ENCODE results near the gene CPVL. TPM values are rescaled to one million over a fixed set of nuclear protein-coding genes. Genes with fewer than 3 reads are reported as not detected.
A peak's percentile ranks its signal among the peaks of the same experiment; 100 is the strongest.

CPVL gene
- total RNA-seq, 1 donor from 2014 or later: 22.2 TPM

- peak overlapping the region; percentile 43 for H3K4me3 ChIP-seq (ENCODE audit: insufficient read depth, low read depth, low read length)
- peaks cover 8% of the 10 kb centered on the region for H3K9me3 Mint-ChIP-seq (ENCODE audit: unreplicated experiment)
- FAIRE-seq (no peak), DNase-seq (ENCODE audit: low read depth) (no peak)
- TF ChIP-seq EZH2 (IDR thresholded peaks at IDR 0.05; ENCODE audit: insufficient read depth, low read length): peak; percentile 96
- TF ChIP-seq, protein P1, sequence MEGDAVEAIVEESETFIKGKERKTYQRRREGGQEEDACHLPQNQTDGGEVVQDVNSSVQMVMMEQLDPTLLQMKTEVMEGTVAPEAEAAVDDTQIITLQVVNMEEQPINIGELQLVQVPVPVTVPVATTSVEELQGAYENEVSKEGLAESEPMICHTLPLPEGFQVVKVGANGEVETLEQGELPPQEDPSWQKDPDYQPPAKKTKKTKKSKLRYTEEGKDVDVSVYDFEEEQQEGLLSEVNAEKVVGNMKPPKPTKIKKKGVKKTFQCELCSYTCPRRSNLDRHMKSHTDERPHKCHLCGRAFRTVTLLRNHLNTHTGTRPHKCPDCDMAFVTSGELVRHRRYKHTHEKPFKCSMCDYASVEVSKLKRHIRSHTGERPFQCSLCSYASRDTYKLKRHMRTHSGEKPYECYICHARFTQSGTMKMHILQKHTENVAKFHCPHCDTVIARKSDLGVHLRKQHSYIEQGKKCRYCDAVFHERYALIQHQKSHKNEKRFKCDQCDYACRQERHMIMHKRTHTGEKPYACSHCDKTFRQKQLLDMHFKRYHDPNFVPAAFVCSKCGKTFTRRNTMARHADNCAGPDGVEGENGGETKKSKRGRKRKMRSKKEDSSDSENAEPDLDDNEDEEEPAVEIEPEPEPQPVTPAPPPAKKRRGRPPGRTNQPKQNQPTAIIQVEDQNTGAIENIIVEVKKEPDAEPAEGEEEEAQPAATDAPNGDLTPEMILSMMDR (IDR thresholded peaks at IDR 0.05; ENCODE audit: insufficient read depth, low read depth, low read length): peak; percentile 44
- H3K4me2 ChIP-seq (ENCODE audit: low read length): peak overlapping the region; percentile 84
- peaks cover 28% of the 10 kb centered on the region for H3K27me3 ChIP-seq (ENCODE audit: insufficient read depth, low read length)
- H3K27ac ChIP-seq (ENCODE audit: low read depth, low read length): no peak overlapping the region
- peaks cover 6% of the 10 kb centered on the region for H3K4me1 Mint-ChIP-seq (ENCODE audit: low read depth, unreplicated experiment)
- H3K27ac Mint-ChIP-seq (ENCODE audit: unreplicated experiment): no peak overlapping the region
- no peaks in the 10 kb centered on the region for H3K36me3 Mint-ChIP-seq (ENCODE audit: low read depth, unreplicated experiment)
- peaks cover 23% of the 10 kb centered on the region for H3K4me1 ChIP-seq (ENCODE audit: insufficient read depth, low read length)
- peaks cover 44% of the 10 kb centered on the region for H3K27me3 Mint-ChIP-seq (ENCODE audit: low read depth, unreplicated experiment)
- H2AFZ ChIP-seq (ENCODE audit: low read depth, low read length): peak overlapping the region; percentile 74
- no peak overlapping the region for H3K9ac ChIP-seq (ENCODE audit: low read length)
- H3K9me3 ChIP-seq (ENCODE audit: insufficient read depth, low read depth, low read length): no peaks in the 10 kb centered on the region
- H3K4me3 Mint-ChIP-seq (ENCODE audit: unreplicated experiment): peak overlapping the region; percentile 34
- H3K79me2 ChIP-seq (ENCODE audit: insufficient read depth, low read length): no peaks in the 10 kb centered on the region
- no peaks in the 10 kb centered on the region for H3K36me3 ChIP-seq (ENCODE audit: insufficient read depth, low read length)
- H4K20me1 ChIP-seq (ENCODE audit: insufficient read depth, low read length): no peaks in the 10 kb centered on the region
Measured at GRCh38 chr7:28955718-28956607, 190.4 kb downstream of the CPVL start.

DNA sequence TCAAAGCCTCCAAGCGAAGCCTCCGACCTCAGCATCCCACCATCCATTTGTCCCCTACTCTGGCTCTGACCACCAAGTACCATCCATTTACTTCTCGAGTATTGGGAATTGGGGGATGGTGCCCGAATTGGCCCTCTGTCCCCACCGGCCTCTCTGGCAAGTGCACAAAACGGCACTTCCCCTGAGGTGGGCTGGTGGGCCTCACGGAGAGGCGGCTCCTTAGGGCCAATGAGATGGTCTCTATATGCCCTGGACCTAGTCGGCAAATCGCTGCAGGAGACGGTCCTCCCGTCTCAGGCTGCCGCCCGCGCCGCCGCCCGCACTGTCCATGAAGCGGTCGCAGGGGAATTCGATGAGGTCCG, 191.0 kb downstream of the CPVL start:
- Histone ChIP-seq H3K27me3 (ENCODE audit: insufficient read depth, low read length) (peaks cover 28% of the 10 kb centered on the region), H3K4me2 (ENCODE audit: low read length) (peak overlapping the region; percentile 84), H3K36me3 (ENCODE audit: insufficient read depth, low read length) (no peaks in the 10 kb centered on the region), H3K27ac (ENCODE audit: low read depth, low read length) (no peak overlapping the region), H3K9me3 (ENCODE audit: insufficient read depth, low read depth, low read length) (no peaks in the 10 kb centered on the region), H3K4me1 (ENCODE audit: insufficient read depth, low read length) (peaks cover 23% of the 10 kb centered on the region), H3K4me3 (ENCODE audit: insufficient read depth, low read depth, low read length) (no peak overlapping the region), H2AFZ (ENCODE audit: low read depth, low read length) (peak overlapping the region; percentile 74), H4K20me1 (ENCODE audit: insufficient read depth, low read length) (no peaks in the 10 kb centered on the region), H3K79me2 (ENCODE audit: insufficient read depth, low read length) (no peaks in the 10 kb centered on the region), H3K9ac (ENCODE audit: low read length) (no peak overlapping the region)
- H3K4me3 Mint-ChIP-seq (ENCODE audit: unreplicated experiment): peak overlapping the region; percentile 34
- DNase-seq (ENCODE audit: low read depth) (no peak), FAIRE-seq (no peak)
- peaks cover 6% of the 10 kb centered on the region for H3K4me1 Mint-ChIP-seq (ENCODE audit: low read depth, unreplicated experiment)
- peaks cover 42% of the 10 kb centered on the region for H3K27me3 Mint-ChIP-seq (ENCODE audit: low read depth, unreplicated experiment)
- H3K27ac Mint-ChIP-seq (ENCODE audit: unreplicated experiment): no peak overlapping the region
- TF ChIP-seq, protein P1 (IDR thresholded peaks at IDR 0.05; ENCODE audit: insufficient read depth, low read depth, low read length): no peak
- no peak for TF ChIP-seq EZH2 (IDR thresholded peaks at IDR 0.05; ENCODE audit: insufficient read depth, low read length)
- peaks cover 8% of the 10 kb centered on the region for H3K9me3 Mint-ChIP-seq (ENCODE audit: unreplicated experiment)
- H3K36me3 Mint-ChIP-seq (ENCODE audit: low read depth, unreplicated experiment): no peaks in the 10 kb centered on the region

GRCh38 chr7:28954946-28955345, 191.4 kb downstream of the CPVL start:
- peaks cover 23% of the 10 kb centered on the region for H3K4me1 ChIP-seq (ENCODE audit: insufficient read depth, low read length)
- FAIRE-seq: no peak
- peaks cover 28% of the 10 kb centered on the region for H3K27me3 ChIP-seq (ENCODE audit: insufficient read depth, low read length)
- H3K4me2 ChIP-seq (ENCODE audit: low read length): peak overlapping the region; percentile 84
- Mint-ChIP-seq H3K36me3 (ENCODE audit: low read depth, unreplicated experiment) (no peaks in the 10 kb centered on the region), H3K27ac (ENCODE audit: unreplicated experiment) (no peak overlapping the region), H3K4me3 (ENCODE audit: unreplicated experiment) (peak overlapping the region; percentile 34), H3K9me3 (ENCODE audit: unreplicated experiment) (peaks cover 5% of the 10 kb centered on the region), H3K4me1 (ENCODE audit: low read depth, unreplicated experiment) (peaks cover 6% of the 10 kb centered on the region), H3K27me3 (ENCODE audit: low read depth, unreplicated experiment) (peaks cover 40% of the 10 kb centered on the region)
- DNase-seq (ENCODE audit: low read depth): no peak
- H3K9me3 ChIP-seq (ENCODE audit: insufficient read depth, low read depth, low read length): no peaks in the 10 kb centered on the region
- H3K36me3 ChIP-seq (ENCODE audit: insufficient read depth, low read length): no peaks in the 10 kb centered on the region
- H3K79me2 ChIP-seq (ENCODE audit: insufficient read depth, low read length): no peaks in the 10 kb centered on the region
- H4K20me1 ChIP-seq (ENCODE audit: insufficient read depth, low read length): no peaks in the 10 kb centered on the region
- H3K9ac ChIP-seq (ENCODE audit: low read length): no peak overlapping the region
- no peak overlapping the region for H3K27ac ChIP-seq (ENCODE audit: low read depth, low read length)
- H2AFZ ChIP-seq (ENCODE audit: low read depth, low read length): no peak overlapping the region
- TF ChIP-seq, protein P1 (IDR thresholded peaks at IDR 0.05; ENCODE audit: insufficient read depth, low read depth, low read length): no peak
- TF ChIP-seq EZH2 (IDR thresholded peaks at IDR 0.05; ENCODE audit: insufficient read depth, low read length): no peak
- H3K4me3 ChIP-seq (ENCODE audit: insufficient read depth, low read depth, low read length): no peak overlapping the region
